ENCODE data around the gene KSR1. TPM values are rescaled to one million over a fixed set of nuclear protein-coding genes. Genes with fewer than 3 reads are reported as not detected.

KSR1 gene
- total RNA-seq, 4 donors from 2014 or later: 10.4 to 17.7 (median 13.2) TPM

GRCh38 chr17:27504188-27504995, 48.1 kb downstream of the KSR1 start:
- Histone ChIP-seq H3K27me3 (no peaks in the 10 kb centered on the region), H3K9me3 (no peaks in the 10 kb centered on the region), H3K36me3 (no peaks in the 10 kb centered on the region), H3K4me1 (peaks cover 0 to 7% of the 10 kb centered on the region in 2 donors), H3K4me3 (no peak overlapping the region), H3K27ac (no peak overlapping the region)
- no peak for TF ChIP-seq CTCF (IDR thresholded peaks at IDR 0.05 in 4 of 5, conservative IDR thresholded peaks at IDR 0.05 in 1 of 5)
- intact Hi-C loops (cut with DNase I; ENCODE audit: low total_unique reads): no loop called here
- no peak for DNase-seq
- no peak for ATAC-seq
- in situ Hi-C loops (cut with MboI; ENCODE audit: low sequenced_read_pairs in 4 of 4): no loop called here

- H3K27me3 ChIP-seq: no peaks in the 10 kb centered on the region
- TF ChIP-seq POLR2A (IDR thresholded peaks at IDR 0.05): no peak
- TF ChIP-seq CTCF (IDR thresholded peaks at IDR 0.05 in 4 of 5, conservative IDR thresholded peaks at IDR 0.05 in 1 of 5): no peak
- peaks cover 0 to 7% of the 10 kb centered on the region in 2 donors for H3K4me1 ChIP-seq
- H3K36me3 ChIP-seq: no peaks in the 10 kb centered on the region
- no peak overlapping the region for H3K4me3 ChIP-seq
- intact Hi-C loops (cut with DNase I; ENCODE audit: low total_unique reads): no loop called here
- DNase-seq: no peak
- no peaks in the 10 kb centered on the region for H3K9me3 ChIP-seq
- ATAC-seq: no peak
- no peak overlapping the region for H3K27ac ChIP-seq
- in situ Hi-C loops (cut with MboI; ENCODE audit: low sequenced_read_pairs in 4 of 4): no loop called here
These were observed 50.3 kb downstream of the KSR1 start for GRCh38 chr17:27506348-27507218.

GRCh38 chr17:27511168-27511883, 55.1 kb downstream of the KSR1 start:
- intact Hi-C loops (cut with DNase I; ENCODE audit: low total_unique reads): no loop called here
- no peak for TF ChIP-seq CTCF (IDR thresholded peaks at IDR 0.05 in 4 of 5, conservative IDR thresholded peaks at IDR 0.05 in 1 of 5)
- no peak for TF ChIP-seq POLR2A (IDR thresholded peaks at IDR 0.05)
- H3K27me3 ChIP-seq: no peaks in the 10 kb centered on the region
- no peaks in the 10 kb centered on the region for H3K36me3 ChIP-seq
- no peak overlapping the region for H3K27ac ChIP-seq
- no peaks in the 10 kb centered on the region for H3K9me3 ChIP-seq
- in situ Hi-C loops (cut with MboI; ENCODE audit: low sequenced_read_pairs in 4 of 4): no loop called here
- no peak overlapping the region for H3K4me3 ChIP-seq
- no peak for ATAC-seq
- no peak for DNase-seq
- H3K4me1 ChIP-seq: no peaks in the 10 kb centered on the region

GRCh38 chr17:27512031-27512430, 55.8 kb downstream of the KSR1 start:
- no peak for ATAC-seq
- Histone ChIP-seq H3K36me3 (no peaks in the 10 kb centered on the region), H3K4me1 (no peaks in the 10 kb centered on the region), H3K27ac (no peak overlapping the region), H3K9me3 (no peaks in the 10 kb centered on the region), H3K27me3 (no peaks in the 10 kb centered on the region), H3K4me3 (no peak overlapping the region)
- DNase-seq: no peak
- TF ChIP-seq CTCF (IDR thresholded peaks at IDR 0.05 in 4 of 5, conservative IDR thresholded peaks at IDR 0.05 in 1 of 5) (no peak), POLR2A (IDR thresholded peaks at IDR 0.05) (no peak)
- in situ Hi-C loops (cut with MboI; ENCODE audit: low sequenced_read_pairs in 4 of 4): no loop called here
- intact Hi-C loops (cut with DNase I; ENCODE audit: low total_unique reads): no loop called here

Measured in gastrocnemius medialis (tissue), 4 donors.